GM06990 (cell line): ENCODE measurements around the gene TNS1.
"Not testable (repeated sequence)": the region's sequence is repeated elsewhere in the genome, so short reads cannot be mapped to it uniquely, and the experiment has no call there.

ENCODE experiments used
- DNase-seq: peaks from one replicate; pipeline ENCODE4 v3.0.0-alpha.2; 2011; ENCODE audit not compliant: insufficient read length; ENCODE audit errors: extremely low read depth
- H3K27me3 ChIP-seq: replicated peaks from 2 replicates; pipeline ENCODE4 v1.6.0; 2011; ENCODE audit warnings: low read length; ENCODE audit not compliant: control insufficient read depth, insufficient read depth
- H3K36me3 ChIP-seq: 2 replicates; pipeline ENCODE4 v1.5.1; 2011; ENCODE audit warnings: low read length; ENCODE audit not compliant: control insufficient read depth, insufficient read depth
- H3K4me3 ChIP-seq: replicated peaks from 2 replicates; pipeline ENCODE4 v1.5.1; 2011; ENCODE audit warnings: low read depth, mild to moderate bottlenecking, control low read depth, low read length
- CTCF ChIP-seq: IDR thresholded peaks from 2 replicates; pipeline ENCODE4 v1.5.1; 2011; ENCODE audit warnings: low read length, control low read depth, mild to moderate bottlenecking, inconsistent platforms; ENCODE audit not compliant: insufficient read depth, poor library complexity, severe bottlenecking

The TNS1 gene

DNA sequence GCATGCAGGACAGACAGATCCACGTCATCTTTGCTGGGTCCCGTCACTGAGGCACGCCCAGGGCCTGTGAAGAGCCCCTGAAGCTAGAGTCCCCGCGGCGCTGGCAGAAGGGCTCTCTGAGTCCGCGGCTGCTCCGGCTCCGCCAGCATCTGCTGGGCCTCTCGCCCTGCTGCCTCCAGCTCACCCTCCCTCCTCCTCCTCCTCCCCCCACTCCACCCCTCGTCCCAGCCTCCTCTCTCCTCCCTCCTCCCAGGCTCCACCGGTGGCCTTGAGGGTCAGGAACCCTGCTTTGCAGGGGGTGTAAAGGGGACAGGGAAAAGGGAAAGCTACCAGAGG lies at the start of gene TNS1:
Gene TNS1 (minus strand): TSS at position 151 of the 336 bp plus-strand sequence. CDS start 123 bp downstream, at position 28.
- TF ChIP-seq CTCF = no peak
- Histone ChIP-seq H3K27me3 (no peaks in the 10 kb centered on the region), H3K36me3 (no peaks in the 10 kb centered on the region), H3K4me3 (no peak within 1 kb of the TSS)
- DNase-seq = no peak

- H3K4me3 ChIP-seq = no peak overlapping the region
- H3K27me3 ChIP-seq = no peaks in the 10 kb centered on the region
- no peaks in the 10 kb centered on the region for H3K36me3 ChIP-seq
- TF ChIP-seq CTCF = no peak
- DNase-seq = no peak
These were observed 49.1 kb upstream of the TNS1 start for GRCh38 chr2:218051903-218052302.

GRCh38 chr2:218047536-218048225 lies 44.9 kb upstream of the TNS1 start:
- no peak overlapping the region for H3K4me3 ChIP-seq
- no peaks in the 10 kb centered on the region for H3K27me3 ChIP-seq
- DNase-seq = no peak
- no peaks in the 10 kb centered on the region for H3K36me3 ChIP-seq
- TF ChIP-seq CTCF = no peak

- no peak for TF ChIP-seq CTCF
- DNase-seq = no peak
- Histone ChIP-seq H3K36me3 (no peaks in the 10 kb centered on the region), H3K4me3 (no peak overlapping the region), H3K27me3 (no peaks in the 10 kb centered on the region)
These were observed 43.4 kb upstream of the TNS1 start for GRCh38 chr2:218046238-218046637.

DNA sequence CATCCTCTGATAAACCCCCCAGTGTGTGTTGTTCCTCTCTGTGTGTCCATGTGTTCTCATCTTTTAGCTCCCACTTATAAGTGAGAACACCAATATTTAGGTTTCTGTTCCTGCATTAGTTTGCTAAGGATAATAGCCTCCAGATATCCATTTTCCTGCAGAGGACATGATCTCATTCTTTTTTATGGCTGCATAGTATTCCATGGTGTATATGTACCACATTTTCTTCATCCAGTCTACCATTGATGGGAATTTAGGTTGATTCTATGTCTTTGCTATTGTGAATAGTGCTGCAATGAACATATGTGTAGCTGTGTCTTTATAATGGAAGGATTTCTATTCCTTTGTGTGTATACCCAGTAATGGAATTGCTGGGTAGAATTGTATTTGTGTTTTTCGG lies 41.8 kb upstream of the TNS1 start:
- not testable (repeated sequence) for H3K4me3 ChIP-seq, H3K27me3 ChIP-seq, H3K36me3 ChIP-seq, DNase-seq

DNA sequence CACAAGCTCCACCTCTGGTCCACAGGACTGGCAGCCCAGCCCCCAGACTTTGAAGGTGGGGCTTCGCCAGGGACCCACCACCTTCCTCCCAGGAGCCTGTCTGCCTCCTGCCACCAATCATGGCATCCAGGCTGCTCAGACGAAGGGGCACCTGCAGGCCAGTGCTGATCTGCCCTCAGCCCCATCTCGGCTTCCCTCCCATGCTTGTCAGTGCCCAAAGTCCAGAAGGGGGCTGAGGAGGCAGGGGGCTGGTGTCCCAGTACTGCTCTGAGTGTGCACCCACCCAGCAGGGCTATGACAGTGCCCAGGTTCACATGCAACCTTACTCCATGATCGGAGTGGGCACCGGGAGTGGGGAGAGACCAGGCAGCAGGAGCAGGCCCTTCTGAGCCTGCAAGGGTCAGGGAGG lies 40.9 kb upstream of the TNS1 start:
- TF ChIP-seq CTCF = no peak
- H3K27me3 ChIP-seq = no peaks in the 10 kb centered on the region
- DNase-seq = no peak
- H3K36me3 ChIP-seq = no peaks in the 10 kb centered on the region
- H3K4me3 ChIP-seq = no peak overlapping the region
